ENCODE data around the gene TASOR.

GRCh38 chr3:56700151-56700550 lies 17.1 kb upstream of the TASOR start:
- TF ChIP-seq, protein P1, sequence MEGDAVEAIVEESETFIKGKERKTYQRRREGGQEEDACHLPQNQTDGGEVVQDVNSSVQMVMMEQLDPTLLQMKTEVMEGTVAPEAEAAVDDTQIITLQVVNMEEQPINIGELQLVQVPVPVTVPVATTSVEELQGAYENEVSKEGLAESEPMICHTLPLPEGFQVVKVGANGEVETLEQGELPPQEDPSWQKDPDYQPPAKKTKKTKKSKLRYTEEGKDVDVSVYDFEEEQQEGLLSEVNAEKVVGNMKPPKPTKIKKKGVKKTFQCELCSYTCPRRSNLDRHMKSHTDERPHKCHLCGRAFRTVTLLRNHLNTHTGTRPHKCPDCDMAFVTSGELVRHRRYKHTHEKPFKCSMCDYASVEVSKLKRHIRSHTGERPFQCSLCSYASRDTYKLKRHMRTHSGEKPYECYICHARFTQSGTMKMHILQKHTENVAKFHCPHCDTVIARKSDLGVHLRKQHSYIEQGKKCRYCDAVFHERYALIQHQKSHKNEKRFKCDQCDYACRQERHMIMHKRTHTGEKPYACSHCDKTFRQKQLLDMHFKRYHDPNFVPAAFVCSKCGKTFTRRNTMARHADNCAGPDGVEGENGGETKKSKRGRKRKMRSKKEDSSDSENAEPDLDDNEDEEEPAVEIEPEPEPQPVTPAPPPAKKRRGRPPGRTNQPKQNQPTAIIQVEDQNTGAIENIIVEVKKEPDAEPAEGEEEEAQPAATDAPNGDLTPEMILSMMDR (IDR thresholded peaks at IDR 0.05; ENCODE audit: low read depth, low read length, missing input control), result no peak
- TF ChIP-seq YY1 (IDR thresholded peaks at IDR 0.05) (no peak), SP1 (IDR thresholded peaks at IDR 0.05) (no peak), FOXA2 (IDR thresholded peaks at IDR 0.05) (no peak), FOXA1 (IDR thresholded peaks at IDR 0.05) (no peak)
- TF ChIP-seq, protein P2, sequence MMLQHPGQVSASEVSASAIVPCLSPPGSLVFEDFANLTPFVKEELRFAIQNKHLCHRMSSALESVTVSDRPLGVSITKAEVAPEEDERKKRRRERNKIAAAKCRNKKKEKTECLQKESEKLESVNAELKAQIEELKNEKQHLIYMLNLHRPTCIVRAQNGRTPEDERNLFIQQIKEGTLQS (IDR thresholded peaks at IDR 0.05), result no peak
